Dermis blood vessel endothelial cell (primary cell): Measurements from ENCODE around the gene RNF144A. TPM values are rescaled to one million over a fixed set of nuclear protein-coding genes. Genes with fewer than 3 reads are reported as not detected.
"Not testable (repeated sequence)": the region's sequence is repeated elsewhere in the genome, so short reads cannot be mapped to it uniquely, and the experiment has no call there.

ENCODE experiments used
- DNase-seq: peaks from one replicate; pipeline ENCODE4 v3.0.0; 2010
- total RNA-seq: library from RNA; depleted of rRNA; stranded (reverse); fragments of >200 nt; gene quantifications from 2 replicates; pipeline ENCODE4 v1.2.3, GENCODE V29; 2014

Gene RNF144A, protein sequence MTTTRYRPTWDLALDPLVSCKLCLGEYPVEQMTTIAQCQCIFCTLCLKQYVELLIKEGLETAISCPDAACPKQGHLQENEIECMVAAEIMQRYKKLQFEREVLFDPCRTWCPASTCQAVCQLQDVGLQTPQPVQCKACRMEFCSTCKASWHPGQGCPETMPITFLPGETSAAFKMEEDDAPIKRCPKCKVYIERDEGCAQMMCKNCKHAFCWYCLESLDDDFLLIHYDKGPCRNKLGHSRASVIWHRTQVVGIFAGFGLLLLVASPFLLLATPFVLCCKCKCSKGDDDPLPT
- 23.6 and 25.2 TPM in 2 replicates for total RNA-seq

- peak; percentile 64 for DNase-seq
Observed at GRCh38 chr2:6917071-6917760, at the start of gene RNF144A. TSS of gene RNF144A (plus strand) at chr2:6917412. CDS start at chr2:6996927, 79,515 bp downstream.

DNA sequence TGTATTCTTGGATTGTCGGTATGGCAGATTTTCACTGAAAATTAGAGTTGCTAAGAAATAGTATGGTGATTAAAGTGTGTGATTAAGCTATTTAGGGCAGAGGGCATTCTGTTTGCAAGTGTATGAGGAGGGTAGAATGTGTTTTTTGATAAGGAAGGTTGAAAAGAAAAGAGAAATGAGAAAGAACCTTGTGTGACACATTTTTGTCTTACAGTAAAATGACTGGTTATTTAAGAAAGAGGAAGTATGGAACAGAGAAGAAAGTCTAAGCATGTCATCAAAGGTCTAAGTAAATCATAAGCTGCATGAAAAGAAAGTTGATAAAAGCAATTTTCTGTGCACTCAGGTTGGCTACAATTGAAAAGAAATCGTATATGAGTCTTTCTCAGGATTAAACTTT, 44.8 kb upstream of the RNF144A start:
- no peak for DNase-seq

- DNase-seq, result no peak
Observed at GRCh38 chr2:6874032-6874431, 43.2 kb upstream of the RNF144A start.

DNA sequence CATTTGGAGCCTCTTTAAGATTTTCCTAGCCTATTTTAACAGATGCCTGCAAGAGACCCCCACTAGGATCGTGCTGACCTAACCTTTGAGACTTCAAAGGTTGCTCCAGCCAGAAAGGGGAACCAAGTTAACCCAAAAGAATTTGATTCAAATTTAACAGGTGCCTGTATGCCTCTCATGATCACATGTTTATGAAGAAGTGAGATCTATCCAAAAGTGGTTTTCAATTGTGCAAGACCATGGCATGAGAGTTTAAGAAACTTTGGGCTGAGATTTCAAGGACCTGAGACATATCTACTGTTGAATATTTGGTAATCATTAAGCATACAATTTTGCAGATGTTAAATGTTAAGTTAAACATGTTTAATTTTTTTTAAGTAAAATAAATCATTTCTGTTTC, 40.9 kb upstream of the RNF144A start:
- DNase-seq, result no peak

- peak; percentile 20 for DNase-seq
Observed at GRCh38 chr2:6877402-6878304, 39.6 kb upstream of the RNF144A start, which contains the start of gene RSAD2. TSS of gene RSAD2 (plus strand) at chr2:6877777. CDS start at chr2:6877801, 24 bp downstream.

GRCh38 chr2:6878549-6878948, 38.7 kb upstream of the RNF144A start:
- no peak for DNase-seq

DNA sequence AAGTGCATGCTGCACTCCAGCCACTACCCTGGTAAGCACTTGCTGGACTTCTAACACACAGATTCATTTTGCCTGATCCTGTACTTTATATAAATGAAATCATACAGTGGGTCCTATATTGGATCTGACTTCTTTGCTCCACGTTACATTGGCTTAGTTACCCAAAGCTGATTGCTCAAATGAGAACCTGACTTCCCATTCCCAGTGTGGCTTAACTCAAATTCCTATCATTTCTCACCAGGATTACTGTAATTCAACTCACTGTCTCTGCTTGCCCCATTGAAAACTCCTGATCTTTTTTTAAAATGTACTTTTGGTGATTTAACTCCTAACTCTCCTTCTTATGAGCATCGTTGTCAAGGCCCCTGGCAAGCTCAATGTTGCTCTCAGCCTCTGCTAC, 38.2 kb upstream of the RNF144A start:
- no peak for DNase-seq

DNA sequence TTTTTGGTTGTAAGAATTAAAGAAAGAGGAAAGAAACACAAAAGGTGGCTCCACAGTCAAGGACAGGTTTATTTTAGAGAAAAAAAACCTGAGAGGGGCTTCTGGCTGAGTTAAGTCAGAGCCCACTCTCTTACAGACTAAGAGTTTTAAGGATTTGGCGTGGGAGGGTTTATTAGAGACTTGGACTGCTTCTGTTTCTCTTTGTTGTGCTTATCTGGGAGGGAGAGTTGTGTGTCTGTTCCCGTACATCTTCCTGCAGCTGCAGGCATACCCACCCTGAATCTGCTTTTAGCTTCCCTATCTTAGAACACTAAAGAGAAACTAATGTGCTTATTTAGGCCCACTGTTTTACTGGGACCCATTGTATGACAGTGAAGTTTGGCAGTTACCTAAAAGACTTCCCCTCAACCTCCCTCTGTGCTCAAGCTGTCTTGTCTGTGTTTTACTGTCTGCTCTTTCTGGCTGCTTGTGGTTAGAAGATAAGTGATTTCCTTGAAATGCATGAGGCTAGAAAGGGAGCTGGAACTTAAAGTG, 36.9 kb upstream of the RNF144A start:
- no peak for DNase-seq

DNA sequence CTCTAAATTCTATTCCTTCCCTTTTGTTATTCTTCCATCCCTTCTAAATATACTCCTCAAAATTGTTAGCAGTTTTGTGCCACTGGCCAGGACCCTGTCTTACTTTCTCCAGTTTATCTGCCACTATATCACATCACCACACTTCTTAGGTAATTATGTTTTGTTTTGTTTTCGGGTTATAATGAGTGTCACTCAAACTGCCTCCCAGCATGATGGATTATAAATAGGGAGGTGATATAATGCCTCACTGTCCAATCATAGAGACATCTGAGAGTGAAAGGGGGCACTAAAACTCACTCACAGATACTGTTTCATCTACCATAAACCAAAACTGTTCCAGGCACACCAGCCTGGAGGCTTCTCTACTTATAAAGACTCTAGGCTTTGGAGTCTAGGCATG, 36.2 kb upstream of the RNF144A start:
- no peak for DNase-seq

GRCh38 chr2:6881516-6881915, 35.7 kb upstream of the RNF144A start:
- DNase-seq, result no peak

DNA sequence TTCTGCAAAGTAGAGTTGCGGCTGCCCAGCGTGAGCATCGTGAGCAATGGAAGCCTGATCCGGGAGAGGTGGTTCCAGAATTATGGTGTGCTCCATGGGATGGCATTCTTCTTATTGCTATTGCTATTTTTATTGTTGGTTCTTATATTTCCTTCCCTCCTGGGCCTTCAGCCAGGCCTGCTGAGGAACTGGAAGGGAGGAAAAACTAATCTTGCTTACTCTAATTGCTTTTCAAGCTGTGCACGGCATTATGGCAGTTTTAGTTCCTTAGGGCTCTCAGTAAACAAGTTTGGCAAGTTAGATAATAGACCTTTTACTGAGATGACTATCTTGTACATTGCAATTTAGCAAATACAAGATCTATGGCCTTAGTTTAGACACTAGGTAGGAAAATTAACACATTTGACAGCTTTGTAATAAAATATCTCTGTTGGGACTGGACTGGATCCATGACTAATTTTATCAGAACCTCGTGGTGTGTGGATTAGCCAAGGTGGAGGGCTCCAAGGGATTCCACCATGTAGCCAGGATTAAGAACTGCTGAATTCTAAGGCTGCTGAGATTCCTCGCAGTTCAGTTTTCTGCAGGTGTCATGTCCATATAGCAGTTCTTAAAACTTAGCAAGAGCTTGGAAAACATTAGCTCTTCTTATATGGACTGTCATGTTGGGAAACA, 33.6 kb upstream of the RNF144A start:
- DNase-seq, result no peak

- no peak for DNase-seq
Observed at GRCh38 chr2:6885551-6885950, 31.7 kb upstream of the RNF144A start.

- no peak for DNase-seq
Observed at GRCh38 chr2:6885968-6886367, 31.2 kb upstream of the RNF144A start.

GRCh38 chr2:6887751-6888192, 29.4 kb upstream of the RNF144A start:
- no peak for DNase-seq

DNA sequence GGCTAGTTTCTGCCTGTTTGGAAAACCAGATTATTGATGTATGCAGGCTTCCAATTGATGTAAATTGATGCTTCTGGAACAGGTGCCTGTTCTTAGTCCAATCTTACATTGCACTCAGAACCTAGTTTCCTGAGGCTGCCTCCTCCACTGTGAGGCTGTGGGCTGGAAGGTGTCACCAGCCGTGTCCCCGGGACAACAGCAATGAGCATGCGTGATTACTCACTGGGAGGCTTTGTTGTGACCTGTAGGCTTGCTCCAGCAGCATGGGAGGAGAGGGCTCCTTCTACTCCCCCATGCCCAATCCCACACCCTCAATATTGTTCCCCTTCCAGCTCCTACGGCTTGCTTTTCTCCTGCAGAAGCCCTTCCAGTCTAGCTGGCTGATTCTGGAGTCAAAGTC, 28.5 kb upstream of the RNF144A start:
- no peak for DNase-seq

DNA sequence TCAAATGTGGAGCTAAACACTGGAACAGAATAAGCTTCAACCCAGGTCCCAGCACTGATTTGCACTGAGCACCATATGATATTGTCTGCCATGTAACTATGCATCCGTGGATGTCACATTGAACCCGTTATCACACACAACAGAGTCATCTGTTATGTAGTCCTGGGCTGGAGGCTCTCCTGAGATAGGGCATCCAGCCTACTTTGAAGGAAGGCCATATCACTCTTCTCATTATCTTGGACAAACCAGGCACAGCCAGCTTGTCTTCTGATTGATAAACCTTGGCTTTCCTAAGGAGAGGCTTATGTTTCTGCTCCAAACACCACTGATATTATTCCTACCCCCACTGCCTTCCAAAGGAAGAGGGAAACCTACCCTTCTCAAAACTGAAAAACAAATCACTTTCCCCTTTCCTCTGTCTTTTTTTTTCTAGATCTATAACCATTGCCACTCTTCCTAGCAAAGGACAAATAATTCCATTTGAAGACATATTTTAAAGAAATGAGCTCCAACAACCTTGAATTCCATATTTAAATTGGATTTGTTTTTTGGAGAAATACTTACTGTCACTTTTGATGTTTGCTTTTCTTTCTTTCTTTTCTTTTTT, 23.2 kb upstream of the RNF144A start:
- no peak for DNase-seq

DNA sequence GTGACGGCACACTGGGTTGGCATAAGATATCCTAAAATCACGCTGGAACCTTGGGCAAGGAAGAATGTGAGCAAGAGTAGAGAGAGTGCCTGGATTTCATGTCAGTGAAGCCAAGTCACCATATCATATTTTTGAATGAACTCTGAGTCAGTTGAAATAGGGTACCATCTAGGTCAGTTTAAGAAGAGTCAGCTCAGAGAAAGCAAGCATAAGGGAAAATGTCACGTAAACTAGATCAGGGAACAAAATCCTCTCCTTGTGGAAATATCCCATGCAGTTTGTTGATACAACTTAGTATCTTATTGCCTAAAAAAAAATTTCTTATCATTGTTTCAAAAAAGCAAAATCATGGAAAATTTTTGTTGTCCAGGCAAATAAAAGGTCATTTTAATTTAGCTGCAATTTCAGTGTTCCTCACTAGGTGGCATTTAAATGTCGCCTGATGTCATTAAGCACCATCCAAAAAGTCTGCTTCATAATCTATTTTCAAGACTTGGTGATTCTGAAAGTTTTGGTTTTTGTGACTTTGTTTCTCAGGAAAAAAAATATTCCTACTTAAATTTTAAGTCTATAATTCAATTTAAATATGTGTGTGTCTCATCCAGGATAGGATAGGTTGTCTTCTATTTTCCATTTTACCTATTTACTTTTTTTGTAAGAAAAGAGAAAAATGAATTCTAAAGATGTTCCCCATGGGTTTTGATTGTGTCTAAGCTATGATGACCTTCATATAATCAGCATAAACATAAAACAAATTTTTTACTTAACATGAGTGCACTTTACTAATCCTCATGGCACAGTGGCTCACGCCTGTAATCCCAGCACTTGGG, 20.1 kb upstream of the RNF144A start:
- DNase-seq, result peak; percentile 63

- not testable (repeated sequence) for DNase-seq
Observed at GRCh38 chr2:6902581-6902980, 14.6 kb upstream of the RNF144A start.

DNA sequence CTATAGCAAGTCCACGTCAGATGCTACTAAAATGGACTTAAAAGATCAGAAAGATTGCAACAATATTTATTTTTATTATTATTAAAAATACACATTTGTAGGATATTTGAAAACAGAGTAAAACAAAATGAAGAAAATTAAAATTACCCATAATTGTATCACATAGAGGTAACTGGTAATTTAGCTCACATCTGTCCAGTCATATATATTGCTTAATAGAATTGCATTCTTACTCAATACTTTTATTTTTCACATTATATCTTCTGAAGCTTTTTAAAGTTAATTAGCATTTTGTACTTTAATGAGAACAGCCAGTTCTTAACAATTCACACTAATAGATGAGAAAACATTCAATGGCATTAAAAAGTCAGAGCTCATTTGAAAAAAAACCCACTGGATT, 11.5 kb upstream of the RNF144A start:
- DNase-seq, result no peak

GRCh38 chr2:6906165-6906741, 11.0 kb upstream of the RNF144A start:
- DNase-seq, result no peak

DNA sequence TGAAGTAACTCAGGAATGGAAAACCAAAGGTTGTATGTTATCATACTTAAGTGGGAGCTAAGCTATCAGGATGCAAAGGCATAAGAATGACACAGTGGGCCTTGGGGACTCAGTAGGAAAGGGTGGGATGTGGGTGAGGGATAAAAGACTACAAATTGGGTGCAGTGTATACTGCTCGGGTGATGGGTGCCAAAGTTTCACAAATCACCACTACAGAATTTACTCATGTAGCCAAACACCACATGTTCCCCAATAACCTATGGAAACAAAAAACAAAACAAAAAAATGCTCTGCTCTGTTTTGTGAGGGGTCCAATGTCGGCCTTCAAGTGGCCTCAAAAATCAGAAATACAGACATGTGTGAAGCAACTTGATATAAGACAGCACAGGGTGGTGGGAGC, 8.9 kb upstream of the RNF144A start:
- no peak for DNase-seq
